ENCODE data around the gene UBE2E2. TPM values are rescaled to one million over a fixed set of nuclear protein-coding genes. Genes with fewer than 3 reads are reported as not detected.
A peak's percentile ranks its signal among the peaks of the same experiment; 100 is the strongest.

The UBE2E2 gene
- total RNA-seq = 1 to 10 TPM; 1.2 to 7.6 TPM

- Histone ChIP-seq H3K36me3 (no peaks in the 10 kb centered on the region), H3K9ac (ENCODE audit: low read depth in 2 of 2, low read length in 2 of 2) (peak within 1 kb of the TSS; percentile 63 to 80), H3K9me3 (no peaks in the 10 kb centered on the region), H3K27ac (no peak within 1 kb of the TSS), H3K27me3 (peaks cover 4% of the 10 kb centered on the region), H3K4me3 (peak within 1 kb of the TSS; percentile 88), H3K4me1 (no peaks in the 10 kb centered on the region)
- peak; percentile 52 for DNase-seq
- intact Hi-C loops (cut with DNase I) = no loop called here
- no peak for TF ChIP-seq CTCF (IDR thresholded peaks at IDR 0.05)
These were observed at the start of gene UBE2E2 for GRCh38 chr3:23202921-23203707. TSS of gene UBE2E2 (plus strand) at chr3:23203327.

GRCh38 chr3:23153436-23153835 is 49.7 kb upstream of the UBE2E2 start:
- intact Hi-C loops (cut with DNase I) = no loop called here
- Histone ChIP-seq H3K4me3 (no peak overlapping the region), H3K27ac (no peak overlapping the region), H3K36me3 (no peaks in the 10 kb centered on the region), H3K27me3 (no peaks in the 10 kb centered on the region), H3K9ac (ENCODE audit: low read depth in 2 of 2, low read length in 2 of 2) (no peak overlapping the region), H3K9me3 (no peaks in the 10 kb centered on the region), H3K4me1 (no peaks in the 10 kb centered on the region)
- no peak for TF ChIP-seq CTCF (IDR thresholded peaks at IDR 0.05)
- no peak for DNase-seq

- no peaks in the 10 kb centered on the region for H3K27me3 ChIP-seq
- H3K4me3 ChIP-seq = no peak overlapping the region
- H3K4me1 ChIP-seq = no peaks in the 10 kb centered on the region
- no peaks in the 10 kb centered on the region for H3K36me3 ChIP-seq
- intact Hi-C loops (cut with DNase I) = no loop called here
- no peak overlapping the region for H3K27ac ChIP-seq
- no peak for TF ChIP-seq CTCF (IDR thresholded peaks at IDR 0.05)
- no peaks in the 10 kb centered on the region for H3K9me3 ChIP-seq
- H3K9ac ChIP-seq (ENCODE audit: low read depth in 2 of 2, low read length in 2 of 2) = no peak overlapping the region
- no peak for DNase-seq
These were observed 45.8 kb upstream of the UBE2E2 start for GRCh38 chr3:23157331-23157730.

- Histone ChIP-seq H3K36me3 (no peaks in the 10 kb centered on the region), H3K9me3 (no peaks in the 10 kb centered on the region), H3K9ac (ENCODE audit: low read depth in 2 of 2, low read length in 2 of 2) (no peak overlapping the region), H3K4me3 (no peak overlapping the region), H3K27ac (no peak overlapping the region), H3K4me1 (no peaks in the 10 kb centered on the region), H3K27me3 (no peaks in the 10 kb centered on the region)
- DNase-seq = no peak
- TF ChIP-seq CTCF (IDR thresholded peaks at IDR 0.05) = no peak
- intact Hi-C loops (cut with DNase I) = no loop called here
These were observed 43.2 kb upstream of the UBE2E2 start for GRCh38 chr3:23159929-23160328.

GRCh38 chr3:23161308-23161707 is 41.8 kb upstream of the UBE2E2 start:
- DNase-seq = no peak
- Histone ChIP-seq H3K4me1 (no peaks in the 10 kb centered on the region), H3K9ac (ENCODE audit: low read depth in 2 of 2, low read length in 2 of 2) (no peak overlapping the region), H3K9me3 (no peaks in the 10 kb centered on the region), H3K4me3 (no peak overlapping the region), H3K36me3 (no peaks in the 10 kb centered on the region), H3K27me3 (no peaks in the 10 kb centered on the region), H3K27ac (no peak overlapping the region)
- intact Hi-C loops (cut with DNase I) = no loop called here
- no peak for TF ChIP-seq CTCF (IDR thresholded peaks at IDR 0.05)
